Measurements from ENCODE around the gene IRF2BPL. TPM values are rescaled to one million over a fixed set of nuclear protein-coding genes. Genes with fewer than 3 reads are reported as not detected.

The IRF2BPL gene
- total RNA-seq = 40.7 and 45.4 TPM in 2 replicates

GRCh38 chr14:77028384-77029231 is at the start of gene IRF2BPL:
IRF2BPL (minus strand) TSS chr14:77028708; CDS start chr14:77027792, 916 bp downstream.

Other genes starting within 250 kb of the IRF2BPL start
- gene ANGEL1, start 215.8 kb downstream of the IRF2BPL start, total RNA-seq = 9.5 and 13.5 TPM in 2 replicates
- gene LRRC74A, start 202.3 kb downstream of the IRF2BPL start, total RNA-seq = not detected in 2 replicates
- gene CIPC, start 69.5 kb upstream of the IRF2BPL start, total RNA-seq = 11.6 and 13.7 TPM in 2 replicates
- not detected in 2 replicates for gene ZDHHC22, start 113.1 kb upstream of the IRF2BPL start, total RNA-seq
- gene TMEM63C, start 153.1 kb upstream of the IRF2BPL start, total RNA-seq = 0.30 and 0.46 TPM in 2 replicates
- gene NGB, start 242.5 kb upstream of the IRF2BPL start, total RNA-seq = not detected in 2 replicates

Measured in smooth muscle cell of the umbilical artery (primary cell).